GM19239 (cell line): ENCODE measurements around the gene CPNE5.
"Not testable (repeated sequence)": the region's sequence is repeated elsewhere in the genome, so short reads cannot be mapped to it uniquely, and the experiment has no call there.

Source experiments
- DNase-seq: peaks from one replicate; pipeline ENCODE4 v3.0.0; 2011; ENCODE audit warnings: low spot score; ENCODE audit not compliant: insufficient read length
- FAIRE-seq: peaks from 2 replicates; lab custom pipeline; 2011; peaks lifted over from hg19 to GRCh38; lab: Jason Lieb, UNC

The CPNE5 gene

GRCh38 chr6:36818756-36819155, 20.5 kb downstream of the CPNE5 start:
- no peak for FAIRE-seq
- no peak for DNase-seq

GRCh38 chr6:36817847-36818246, 21.4 kb downstream of the CPNE5 start:
- DNase-seq, result no peak
- FAIRE-seq, result no peak

- FAIRE-seq (no peak), DNase-seq (no peak)
Measured at GRCh38 chr6:36817176-36817817, 21.9 kb downstream of the CPNE5 start.

- no peak for FAIRE-seq
- no peak for DNase-seq
Measured at GRCh38 chr6:36815962-36816735, 23.1 kb downstream of the CPNE5 start.

- DNase-seq (no peak), FAIRE-seq (no peak)
Measured at GRCh38 chr6:36814249-36814648, 25.0 kb downstream of the CPNE5 start.

- no peak for FAIRE-seq
- no peak for DNase-seq
Measured at GRCh38 chr6:36813526-36813925, 25.7 kb downstream of the CPNE5 start.

- not testable (repeated sequence) for DNase-seq, FAIRE-seq
Measured at GRCh38 chr6:36813047-36813446, 26.2 kb downstream of the CPNE5 start.

GRCh38 chr6:36809941-36810803, 29.1 kb downstream of the CPNE5 start:
- no peak for DNase-seq
- no peak for FAIRE-seq

- DNase-seq, result no peak
- no peak for FAIRE-seq
Measured at GRCh38 chr6:36809156-36809555, 30.1 kb downstream of the CPNE5 start.

GRCh38 chr6:36808634-36809033, 30.6 kb downstream of the CPNE5 start:
- no peak for DNase-seq
- no peak for FAIRE-seq

- FAIRE-seq (no peak), DNase-seq (no peak)
Measured at GRCh38 chr6:36807750-36808149, 31.5 kb downstream of the CPNE5 start.

GRCh38 chr6:36807143-36807542, 32.1 kb downstream of the CPNE5 start:
- DNase-seq (no peak), FAIRE-seq (no peak)

GRCh38 chr6:36805917-36806316, 33.3 kb downstream of the CPNE5 start:
- FAIRE-seq (no peak), DNase-seq (no peak)

- DNase-seq, result no peak
- FAIRE-seq, result no peak
Measured at GRCh38 chr6:36805096-36805797, 34.0 kb downstream of the CPNE5 start.

- FAIRE-seq, result no peak
- no peak for DNase-seq
Measured at GRCh38 chr6:36804563-36804962, 34.7 kb downstream of the CPNE5 start.

- FAIRE-seq, result no peak
- no peak for DNase-seq
Measured at GRCh38 chr6:36803908-36804307, 35.3 kb downstream of the CPNE5 start.

GRCh38 chr6:36803482-36803881, 35.8 kb downstream of the CPNE5 start:
- DNase-seq, result no peak
- FAIRE-seq, result no peak

- DNase-seq, result no peak
- FAIRE-seq, result no peak
Measured at GRCh38 chr6:36800223-36801076, 38.8 kb downstream of the CPNE5 start.

- no peak for DNase-seq
- no peak for FAIRE-seq
Measured at GRCh38 chr6:36798852-36799251, 40.4 kb downstream of the CPNE5 start.
